ENCODE results near the gene C10orf105. TPM values are rescaled to one million over a fixed set of nuclear protein-coding genes. Genes with fewer than 3 reads are reported as not detected.

The C10orf105 gene
- total RNA-seq, 1 donor from 2014 or later, result 0.15 TPM

GRCh38 chr10:71707240-71707789 is 12.3 kb downstream of the C10orf105 start:
- H3K36me3 Mint-ChIP-seq (ENCODE audit: low read depth, unreplicated experiment), result no peaks in the 10 kb centered on the region
- no peak overlapping the region for H3K4me3 Mint-ChIP-seq (ENCODE audit: unreplicated experiment)
- no peak overlapping the region for H3K27ac Mint-ChIP-seq (ENCODE audit: unreplicated experiment)
- DNase-seq (ENCODE audit: low spot score), result no peak
- TF ChIP-seq CTCF (IDR thresholded peaks at IDR 0.05; ENCODE audit: unreplicated experiment), result no peak
- peaks cover 7% of the 10 kb centered on the region for H3K27me3 Mint-ChIP-seq (ENCODE audit: unreplicated experiment)
- H3K9me3 Mint-ChIP-seq (ENCODE audit: unreplicated experiment), result no peaks in the 10 kb centered on the region
- H3K4me1 Mint-ChIP-seq (ENCODE audit: unreplicated experiment), result peaks cover 8% of the 10 kb centered on the region

- DNase-seq (ENCODE audit: low spot score), result no peak
- no peak overlapping the region for H3K27ac Mint-ChIP-seq (ENCODE audit: unreplicated experiment)
- H3K4me3 Mint-ChIP-seq (ENCODE audit: unreplicated experiment), result no peak overlapping the region
- H3K9me3 Mint-ChIP-seq (ENCODE audit: unreplicated experiment), result no peaks in the 10 kb centered on the region
- no peak for TF ChIP-seq CTCF (IDR thresholded peaks at IDR 0.05; ENCODE audit: unreplicated experiment)
- H3K27me3 Mint-ChIP-seq (ENCODE audit: unreplicated experiment), result peaks cover 7% of the 10 kb centered on the region
- H3K4me1 Mint-ChIP-seq (ENCODE audit: unreplicated experiment), result peaks cover 8% of the 10 kb centered on the region
- no peaks in the 10 kb centered on the region for H3K36me3 Mint-ChIP-seq (ENCODE audit: low read depth, unreplicated experiment)
Measured at GRCh38 chr10:71706216-71707121, 13.1 kb downstream of the C10orf105 start.

GRCh38 chr10:71705582-71705981 is 14.0 kb downstream of the C10orf105 start:
- no peak for DNase-seq (ENCODE audit: low spot score)
- H3K4me3 Mint-ChIP-seq (ENCODE audit: unreplicated experiment), result no peak overlapping the region
- no peaks in the 10 kb centered on the region for H3K36me3 Mint-ChIP-seq (ENCODE audit: low read depth, unreplicated experiment)
- peaks cover 8% of the 10 kb centered on the region for H3K4me1 Mint-ChIP-seq (ENCODE audit: unreplicated experiment)
- H3K27me3 Mint-ChIP-seq (ENCODE audit: unreplicated experiment), result peaks cover 8% of the 10 kb centered on the region
- H3K27ac Mint-ChIP-seq (ENCODE audit: unreplicated experiment), result no peak overlapping the region
- TF ChIP-seq CTCF (IDR thresholded peaks at IDR 0.05; ENCODE audit: unreplicated experiment), result no peak
- no peaks in the 10 kb centered on the region for H3K9me3 Mint-ChIP-seq (ENCODE audit: unreplicated experiment)

- Mint-ChIP-seq H3K36me3 (ENCODE audit: low read depth, unreplicated experiment) (no peaks in the 10 kb centered on the region), H3K4me1 (ENCODE audit: unreplicated experiment) (peaks cover 8% of the 10 kb centered on the region)
- TF ChIP-seq CTCF (IDR thresholded peaks at IDR 0.05; ENCODE audit: unreplicated experiment), result no peak
Measured at GRCh38 chr10:71704816-71705215, 14.8 kb downstream of the C10orf105 start.

GRCh38 chr10:71703577-71703976 is 16.0 kb downstream of the C10orf105 start:
- DNase-seq (ENCODE audit: low spot score), result no peak
- Mint-ChIP-seq H3K4me3 (ENCODE audit: unreplicated experiment) (no peak overlapping the region), H3K36me3 (ENCODE audit: low read depth, unreplicated experiment) (no peaks in the 10 kb centered on the region), H3K9me3 (ENCODE audit: unreplicated experiment) (no peaks in the 10 kb centered on the region), H3K4me1 (ENCODE audit: unreplicated experiment) (peaks cover 8% of the 10 kb centered on the region), H3K27me3 (ENCODE audit: unreplicated experiment) (peaks cover 6% of the 10 kb centered on the region), H3K27ac (ENCODE audit: unreplicated experiment) (no peak overlapping the region)
- no peak for TF ChIP-seq CTCF (IDR thresholded peaks at IDR 0.05; ENCODE audit: unreplicated experiment)

More at GRCh38 chr10:71704816-71705215, 14.8 kb downstream of the C10orf105 start:
- Mint-ChIP-seq H3K27ac (ENCODE audit: unreplicated experiment) (no peak overlapping the region), H3K4me3 (ENCODE audit: unreplicated experiment) (no peak overlapping the region), H3K9me3 (ENCODE audit: unreplicated experiment) (no peaks in the 10 kb centered on the region), H3K27me3 (ENCODE audit: unreplicated experiment) (peaks cover 8% of the 10 kb centered on the region)
- DNase-seq (ENCODE audit: low spot score), result no peak
